Nucleus accumbens (tissue), 56 donors: ENCODE measurements around the gene POLD4.
"Not testable (repeated sequence)": the region's sequence is repeated elsewhere in the genome, so short reads cannot be mapped to it uniquely, and the experiment has no call there.

ENCODE experiments used
- DNase-seq, 56 donors: peaks; one replicate each; lab custom pipeline; 2025; lab: John Stamatoyannopoulos, UW

Gene POLD4

GRCh38 chr11:67353317-67354074 lies at the start of gene POLD4:
Gene POLD4 (minus strand): TSS chr11:67353546. CDS start chr11:67353399, 147 bp downstream.
- peak; percentile 72 to 98 (median 95) for DNase-seq

GRCh38 chr11:67403085-67403484 lies 49.7 kb upstream of the POLD4 start:
- DNase-seq, result not testable (repeated sequence)

GRCh38 chr11:67402192-67402839 lies 49.0 kb upstream of the POLD4 start:
- not testable (repeated sequence) for DNase-seq

GRCh38 chr11:67401495-67402191 lies 48.3 kb upstream of the POLD4 start, which contains the start of gene PPP1CA:
Gene PPP1CA (minus strand): TSS chr11:67401858. CDS start chr11:67401782, 76 bp downstream.
- peak; percentile 58 to 97 (median 89) for DNase-seq

DNA sequence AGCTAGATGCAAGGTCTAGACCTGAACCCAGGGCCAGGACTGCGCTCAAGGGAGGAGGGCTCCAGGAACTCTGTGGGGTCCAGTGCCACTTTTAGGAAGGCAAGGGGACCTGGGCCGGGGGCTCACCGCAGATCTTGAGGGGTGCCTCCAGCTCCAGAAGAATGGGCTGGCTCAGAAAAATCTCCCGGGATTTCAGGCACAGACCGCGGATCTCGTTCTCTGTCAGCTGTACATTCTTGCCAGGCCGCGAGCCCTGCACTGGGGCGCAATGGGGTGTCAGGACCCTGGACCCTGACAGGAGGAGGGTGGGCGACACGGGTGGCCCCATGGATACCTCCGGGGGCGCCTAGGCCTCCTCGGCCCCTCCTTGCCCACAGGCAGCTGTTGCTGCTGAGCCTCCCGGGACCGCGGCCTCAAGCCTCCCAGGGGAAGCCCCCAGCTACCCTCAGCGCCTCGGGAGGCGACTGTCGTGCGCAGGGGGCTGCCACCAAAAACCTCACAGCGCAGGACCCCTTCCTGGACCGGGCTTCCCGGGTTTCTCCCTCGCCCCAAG lies 47.7 kb upstream of the POLD4 start:
- DNase-seq, result peak in 1 of 56 donors; percentile 60

DNA sequence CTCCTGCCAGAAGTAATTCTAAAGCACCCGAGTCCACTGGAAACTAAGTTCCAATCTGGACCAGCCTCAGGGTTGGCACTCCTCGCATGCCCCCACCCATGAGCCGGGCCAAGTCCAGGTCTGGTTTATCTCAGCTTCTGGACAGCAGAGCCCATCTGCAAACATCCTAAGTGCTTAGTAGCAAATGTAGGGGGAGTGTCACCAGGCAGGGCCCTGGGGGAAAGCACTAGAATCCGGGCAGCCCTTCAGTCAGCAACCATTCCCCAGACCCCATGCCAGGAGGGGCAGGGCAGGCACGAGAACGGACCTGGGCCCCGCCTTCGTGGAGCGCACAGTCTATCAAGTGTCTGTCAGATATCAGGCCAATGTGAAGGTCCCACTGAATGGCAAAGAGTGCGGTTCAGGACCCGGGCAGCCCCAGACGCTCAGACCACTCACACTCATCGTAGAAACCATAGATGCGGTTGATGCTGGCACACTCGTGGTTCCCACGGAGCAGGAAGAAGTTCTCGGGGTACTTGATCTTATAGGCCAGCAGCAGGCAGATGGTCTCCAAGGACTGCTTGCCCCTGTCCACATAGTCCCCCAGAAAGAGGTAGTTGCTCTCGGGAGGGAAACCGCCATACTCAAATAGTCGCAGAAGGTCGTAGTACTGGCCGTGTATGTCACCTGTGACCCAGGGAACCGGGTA lies 47.0 kb upstream of the POLD4 start:
- no peak for DNase-seq

- no peak for DNase-seq
Observed at GRCh38 chr11:67398661-67399563, 45.6 kb upstream of the POLD4 start.

DNA sequence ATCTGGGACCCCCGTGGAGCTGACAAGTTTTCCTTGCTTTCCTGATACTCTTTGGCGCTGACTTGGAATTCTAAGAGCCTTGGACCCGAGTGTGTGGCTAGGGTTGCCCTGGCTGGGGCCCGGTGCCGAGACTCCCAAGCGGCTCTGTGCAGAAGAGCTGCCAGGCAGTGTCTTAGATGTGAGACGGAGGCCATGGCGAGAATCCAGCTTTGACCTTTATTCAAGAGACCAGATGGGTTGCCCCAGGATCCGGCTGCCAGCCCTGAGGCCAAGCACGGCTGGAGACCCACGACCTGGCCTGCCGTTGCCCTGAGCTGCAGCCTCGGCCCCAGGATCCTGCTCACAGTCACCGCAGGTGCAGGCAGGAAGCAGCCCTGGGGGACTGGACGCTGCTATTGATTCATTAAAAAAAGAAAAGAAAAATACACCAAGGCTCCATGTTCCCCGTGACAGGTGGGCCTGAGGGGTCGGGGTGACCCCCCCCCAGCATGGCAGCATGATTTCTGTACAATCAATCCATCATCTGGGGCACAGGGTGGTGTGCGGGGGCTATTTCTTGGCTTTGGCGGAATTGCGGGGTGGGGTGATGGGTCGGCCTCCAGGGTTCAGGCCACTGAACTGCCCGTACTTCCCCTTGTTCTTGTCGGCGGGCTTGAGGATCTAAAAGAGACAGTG lies 44.8 kb upstream of the POLD4 start:
- DNase-seq, result peak in 4 of 56 donors; percentile 30 to 57 (median 46)

GRCh38 chr11:67397536-67397935 lies 44.2 kb upstream of the POLD4 start:
- no peak for DNase-seq

DNA sequence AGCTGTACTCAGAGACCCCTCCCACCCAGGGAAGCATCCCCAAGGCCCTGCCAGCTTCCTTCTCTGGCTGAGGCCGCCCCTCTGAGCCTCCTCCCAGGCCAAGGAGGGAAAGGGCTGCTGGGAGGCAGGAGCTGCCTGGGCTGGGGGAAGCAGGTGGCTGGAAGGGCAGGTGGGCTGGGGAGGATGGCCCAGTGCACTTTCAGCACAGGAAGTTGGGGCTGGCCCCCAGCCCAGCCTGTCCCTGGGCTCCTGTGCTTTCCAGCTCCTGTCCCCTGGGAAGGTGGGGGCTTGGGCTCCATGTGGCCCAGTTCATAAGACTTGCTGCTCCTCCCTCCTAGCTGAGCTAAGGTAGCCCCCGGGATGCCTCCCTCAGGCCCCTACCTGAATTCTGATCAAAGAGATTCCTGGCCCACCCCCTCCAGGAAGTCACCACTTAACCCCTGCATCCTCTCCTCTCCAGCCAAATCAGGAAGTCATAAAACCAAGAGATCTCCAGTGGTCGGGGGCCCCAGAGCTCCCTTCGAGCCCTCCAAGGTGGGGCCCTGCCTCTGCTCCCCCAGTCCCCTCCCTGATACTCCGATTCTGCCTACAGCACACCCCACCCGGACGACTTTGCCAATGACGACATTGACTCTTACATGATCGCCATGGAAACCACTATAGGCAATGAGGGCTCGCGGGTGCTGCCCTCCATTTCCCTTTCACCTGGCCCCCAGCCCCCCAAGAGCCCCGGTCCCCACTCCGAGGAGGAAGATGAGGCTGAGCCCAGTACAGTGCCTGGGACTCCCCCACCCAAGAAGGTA lies 43.4 kb upstream of the POLD4 start:
- no peak for DNase-seq

DNA sequence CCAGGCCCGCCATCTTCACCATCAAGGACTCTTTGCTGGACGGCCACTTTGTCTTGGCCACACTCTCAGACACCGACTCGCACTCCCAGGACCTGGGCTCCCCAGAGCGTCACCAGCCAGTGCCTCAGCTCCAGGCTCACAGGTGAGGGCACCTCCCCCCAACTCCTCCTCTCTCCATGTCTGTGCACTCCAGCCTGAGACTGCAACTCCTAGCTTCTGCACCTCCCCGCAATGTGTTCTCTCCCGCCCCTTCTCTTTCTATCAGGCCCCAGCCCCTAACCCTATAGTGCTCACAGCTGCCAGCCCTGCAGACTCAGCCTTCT lies 42.9 kb upstream of the POLD4 start:
- DNase-seq, result no peak

- no peak for DNase-seq
Observed at GRCh38 chr11:67395555-67396258, 42.4 kb upstream of the POLD4 start.

DNA sequence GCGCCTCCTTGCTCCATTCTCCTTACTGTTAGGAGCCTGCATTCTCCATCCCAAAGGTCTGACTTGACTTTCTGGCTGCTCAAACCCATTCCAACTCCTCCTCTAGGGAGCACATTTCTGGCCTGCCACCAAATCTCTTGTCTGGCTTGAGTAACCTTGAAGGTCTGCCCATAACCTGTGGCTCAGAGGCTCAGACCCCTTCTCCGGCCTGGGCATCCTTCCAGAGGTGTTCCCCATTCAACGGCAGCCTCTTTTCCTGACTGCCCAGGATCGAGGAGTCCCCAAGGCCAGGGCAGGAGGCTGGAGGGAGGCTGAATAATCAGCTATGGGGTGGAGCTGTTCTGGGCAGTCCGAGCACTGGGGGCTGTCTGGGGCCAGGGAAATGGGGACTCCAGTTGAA lies 40.6 kb upstream of the POLD4 start:
- no peak for DNase-seq

DNA sequence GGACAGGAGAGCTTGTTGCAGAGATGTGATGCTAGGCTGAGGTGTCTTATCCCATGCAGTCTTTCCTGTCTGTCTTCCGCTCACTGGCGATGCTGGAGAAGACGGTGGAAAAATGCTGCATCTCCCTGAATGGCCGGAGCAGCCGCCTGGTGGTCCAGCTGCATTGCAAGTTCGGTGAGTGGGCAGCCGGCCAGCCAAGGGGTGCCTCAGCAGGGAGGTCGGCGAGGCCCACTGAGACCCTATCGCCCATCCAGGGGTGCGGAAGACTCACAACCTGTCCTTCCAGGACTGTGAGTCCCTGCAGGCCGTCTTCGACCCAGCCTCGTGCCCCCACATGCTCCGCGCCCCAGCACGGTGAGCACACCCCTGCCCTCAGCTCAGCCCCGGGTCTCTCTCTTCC lies 40.1 kb upstream of the POLD4 start:
- no peak for DNase-seq

DNA sequence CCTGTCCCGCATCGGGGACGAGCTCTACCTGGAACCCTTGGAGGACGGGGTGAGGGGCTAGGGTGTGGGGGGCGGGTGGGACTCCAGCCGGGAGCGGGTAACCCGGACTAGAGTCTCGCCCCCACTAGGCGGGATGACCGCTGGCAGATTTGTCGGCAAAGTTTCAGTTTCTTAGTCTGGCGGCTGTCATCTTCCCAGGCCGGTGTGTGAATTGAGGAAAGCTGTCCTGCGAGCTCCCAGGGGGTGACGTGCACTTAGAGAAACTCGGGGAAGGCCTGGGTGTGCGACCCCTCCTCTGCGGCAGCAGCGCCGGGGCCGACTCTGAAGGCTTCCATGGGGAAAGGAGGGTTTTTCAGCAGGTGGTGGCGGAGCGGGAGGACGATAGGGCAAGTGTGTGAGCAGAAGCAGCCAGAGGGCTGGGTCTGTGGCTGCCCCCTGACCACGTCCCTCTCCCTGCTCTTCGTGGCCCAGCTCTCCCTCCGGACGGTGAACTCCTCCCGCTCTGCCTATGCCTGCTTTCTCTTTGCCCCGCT lies 38.9 kb upstream of the POLD4 start:
- no peak for DNase-seq

DNA sequence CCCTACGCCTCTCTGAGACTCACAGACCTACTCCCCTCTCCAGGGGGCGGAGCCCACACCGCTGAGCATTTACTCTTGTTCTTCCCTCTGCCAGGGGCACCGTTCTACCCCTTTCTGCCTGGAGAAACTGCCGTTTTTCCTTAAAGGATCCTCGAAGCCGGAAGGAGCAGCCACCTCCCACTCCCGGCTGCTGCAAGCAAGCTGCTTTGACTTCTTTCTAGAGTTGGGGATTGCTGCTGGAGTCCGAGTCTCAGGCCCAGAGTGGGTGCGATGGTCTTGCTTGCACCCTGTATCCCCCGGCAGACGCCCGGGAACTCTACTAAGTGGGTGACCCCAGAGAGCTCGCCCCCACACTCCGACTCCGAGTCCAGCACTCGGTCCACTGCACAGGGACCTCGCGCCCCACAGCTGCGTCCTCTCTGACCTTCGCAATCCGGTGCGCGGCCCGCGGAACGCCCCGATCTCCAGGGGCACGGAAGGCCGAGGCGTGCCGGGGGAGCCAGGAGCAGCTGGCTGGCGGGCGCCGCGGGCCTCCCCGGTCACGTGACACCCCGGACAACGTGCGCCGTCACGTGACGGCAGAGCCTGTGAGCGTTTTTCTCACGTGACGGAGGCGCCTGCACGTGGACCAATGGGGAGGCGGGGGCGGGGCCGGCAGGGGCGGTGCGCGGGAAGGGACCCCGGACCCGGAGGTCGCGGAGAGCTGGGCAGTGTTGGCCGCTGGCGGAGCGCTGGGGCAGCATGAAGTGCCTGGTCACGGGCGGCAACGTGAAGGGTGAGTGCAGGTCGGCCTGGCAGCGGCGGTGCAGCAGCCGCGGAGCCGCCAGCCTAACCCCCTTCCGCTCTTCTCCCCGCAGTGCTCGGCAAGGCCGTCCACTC lies 38.2 kb upstream of the POLD4 start, which contains the start of gene RAD9A:
Gene RAD9A, plus strand, starts transcription at position 683 of the 879 bp plus-strand sequence. Its CDS starts 59 bp downstream, at position 742.
- peak in 55 of 56 donors; percentile 63 to 97 (median 90) for DNase-seq
